Caco-2 (cell line): ENCODE data around the gene KDF1. TPM values are rescaled to one million over a fixed set of nuclear protein-coding genes. Genes with fewer than 3 reads are reported as not detected.

Experiments
- BruUV-seq: library from RNA; stranded (reverse); fragments of 400-500 nt; replicated peaks from 2 replicates; lab custom pipeline; 2021; lab: Mats Ljungman, UMichigan
- CTCF ChIA-PET: fragments of 300-600 bp; sonication (Branson Sonifier 250); formaldehyde crosslinking; loops from one replicate; lab custom pipeline; 2022; ENCODE audit warnings: antibody characterized with exemption; lab: Charles Lee
- POLR2A ChIA-PET: fragments of 300-600 bp; sonication (Branson Sonifier 250); formaldehyde crosslinking; loops from one replicate; lab custom pipeline; 2022; ENCODE audit warnings: antibody characterized with exemption; lab: Charles Lee
- DNase-seq, 2 experiments: peaks; one replicate each; pipeline versions ENCODE4 v3.0.0 to v3.0.0-alpha.2; 2020 to 2022
- H3K27me3 ChIP-seq: replicated peaks from 2 replicates; pipeline ENCODE4 v1.6.0; 2011; ENCODE audit warnings: low read length; ENCODE audit not compliant: control insufficient read depth, insufficient read depth
- H3K36me3 ChIP-seq: 2 replicates; pipeline ENCODE4 v1.5.1; 2011; ENCODE audit warnings: low read length; ENCODE audit not compliant: control insufficient read depth, insufficient read depth
- H3K4me1 ChIP-seq: fragments of 250-450 bp; sonication (Bioruptor Pico); 2 replicates; pipeline ENCODE4 v1.5.1; 2020; ENCODE audit warnings: mild to moderate bottlenecking
- H3K4me3 ChIP-seq: 2 replicates; pipeline ENCODE4 v1.5.1; 2011; ENCODE audit warnings: low read depth, mild to moderate bottlenecking, control low read depth, low read length
- H3K9me3 ChIP-seq: fragments of 250-450 bp; sonication (Bioruptor Pico); 2 replicates; pipeline ENCODE4 v1.5.1; 2020; ENCODE audit warnings: mild to moderate bottlenecking, moderate library complexity
- H3K27ac Mint-ChIP-seq: one replicate; pipeline ENCODE4 v1.8.0; 2022; ENCODE audit warnings: mixed read lengths; ENCODE audit not compliant: unreplicated experiment
- H3K27me3 Mint-ChIP-seq: one replicate; pipeline ENCODE4 v1.8.0; 2022; ENCODE audit warnings: mixed read lengths; ENCODE audit not compliant: insufficient read depth, unreplicated experiment
- H3K36me3 Mint-ChIP-seq: one replicate; pipeline ENCODE4 v1.8.0; 2022; ENCODE audit warnings: mild to moderate bottlenecking, mixed read lengths; ENCODE audit not compliant: insufficient read depth, unreplicated experiment
- H3K4me1 Mint-ChIP-seq: one replicate; pipeline ENCODE4 v1.8.0; 2022; ENCODE audit warnings: low read depth, mixed read lengths; ENCODE audit not compliant: unreplicated experiment
- H3K4me3 Mint-ChIP-seq: one replicate; pipeline ENCODE4 v1.8.0; 2022; ENCODE audit warnings: mild to moderate bottlenecking, moderate library complexity, mixed read lengths; ENCODE audit not compliant: unreplicated experiment
- H3K9me3 Mint-ChIP-seq: one replicate; pipeline ENCODE4 v1.8.0; 2022; ENCODE audit warnings: mixed read lengths; ENCODE audit not compliant: unreplicated experiment
- intact Hi-C: fragments of 100-400 bp; cut with micrococcal nuclease; formaldehyde crosslinking; loops from one replicate; pipeline ENCODE4 v1.10.0; 2022; ENCODE audit not compliant: unreplicated experiment
- total RNA-seq: library from RNA; stranded (reverse); gene quantifications from 2 replicates; pipeline ENCODE4 v1.2.3, GENCODE V29; 2022
- TF ChIP-seq, protein P1 (sequence below), 2 experiments: fragments of 200-600 bp in 1 of 2; IDR thresholded peaks; 1 replicate in 1 of 2; 2 replicates in 1 of 2; pipeline versions ENCODE4 v1.5.1 to v1.8.0; 2011 to 2022; ENCODE audit warnings: antibody characterized with exemption in 1 of 2, control low read depth in 1 of 2, inconsistent platforms in 1 of 2, low read depth in 1 of 2, low read length in 1 of 2, mild to moderate bottlenecking in 1 of 2, moderate library complexity in 1 of 2; ENCODE audit not compliant: insufficient read depth in 1 of 2, severe bottlenecking in 1 of 2, unreplicated experiment in 1 of 2

KDF1 gene
- total RNA-seq, 1 experiment from 2014 or later: 14.1 TPM

DNA sequence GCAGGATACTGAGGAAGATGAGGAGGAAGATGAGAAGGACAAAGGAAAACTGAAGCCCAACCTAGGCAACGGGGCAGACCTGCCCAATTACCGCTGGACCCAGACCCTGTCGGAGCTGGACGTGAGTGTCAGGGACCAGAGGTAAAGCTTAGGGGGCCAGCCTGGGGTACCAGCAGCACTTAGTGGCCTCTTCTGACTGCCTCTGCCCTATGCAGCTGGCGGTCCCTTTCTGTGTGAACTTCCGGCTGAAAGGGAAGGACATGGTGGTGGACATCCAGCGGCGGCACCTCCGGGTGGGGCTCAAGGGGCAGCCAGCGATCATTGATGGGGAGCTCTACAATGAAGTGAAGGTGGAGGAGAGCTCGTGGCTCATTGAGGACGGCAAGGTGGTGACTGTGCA lies 17.6 kb downstream of the KDF1 start:
- Histone ChIP-seq H3K4me3 (no peak overlapping the region), H3K27me3 (no peaks in the 10 kb centered on the region), H3K9me3 (no peaks in the 10 kb centered on the region), H3K36me3 (peaks cover 2% of the 10 kb centered on the region; the same call in 1 of the 2 replicates), H3K4me1 (0 out of 2 replicates have a peak, but pooled peaks cover 4% of the 10 kb centered on the region)
- DNase-seq: no peak
- Mint-ChIP-seq H3K27ac (no peak overlapping the region), H3K27me3 (no peaks in the 10 kb centered on the region), H3K4me1 (peaks cover 9% of the 10 kb centered on the region), H3K4me3 (no peak overlapping the region), H3K36me3 (peaks cover 60% of the 10 kb centered on the region), H3K9me3 (no peaks in the 10 kb centered on the region)
- intact Hi-C loops: no loop called here
- BruUV-seq: no TSS peak
- ChIA-PET CTCF (no interaction called here), POLR2A (no interaction called here)
- TF ChIP-seq, protein P1, sequence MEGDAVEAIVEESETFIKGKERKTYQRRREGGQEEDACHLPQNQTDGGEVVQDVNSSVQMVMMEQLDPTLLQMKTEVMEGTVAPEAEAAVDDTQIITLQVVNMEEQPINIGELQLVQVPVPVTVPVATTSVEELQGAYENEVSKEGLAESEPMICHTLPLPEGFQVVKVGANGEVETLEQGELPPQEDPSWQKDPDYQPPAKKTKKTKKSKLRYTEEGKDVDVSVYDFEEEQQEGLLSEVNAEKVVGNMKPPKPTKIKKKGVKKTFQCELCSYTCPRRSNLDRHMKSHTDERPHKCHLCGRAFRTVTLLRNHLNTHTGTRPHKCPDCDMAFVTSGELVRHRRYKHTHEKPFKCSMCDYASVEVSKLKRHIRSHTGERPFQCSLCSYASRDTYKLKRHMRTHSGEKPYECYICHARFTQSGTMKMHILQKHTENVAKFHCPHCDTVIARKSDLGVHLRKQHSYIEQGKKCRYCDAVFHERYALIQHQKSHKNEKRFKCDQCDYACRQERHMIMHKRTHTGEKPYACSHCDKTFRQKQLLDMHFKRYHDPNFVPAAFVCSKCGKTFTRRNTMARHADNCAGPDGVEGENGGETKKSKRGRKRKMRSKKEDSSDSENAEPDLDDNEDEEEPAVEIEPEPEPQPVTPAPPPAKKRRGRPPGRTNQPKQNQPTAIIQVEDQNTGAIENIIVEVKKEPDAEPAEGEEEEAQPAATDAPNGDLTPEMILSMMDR (IDR thresholded peaks at IDR 0.05; ENCODE audit: insufficient read depth in 1 of 2, low read depth in 1 of 2, low read length in 1 of 2, severe bottlenecking in 1 of 2, unreplicated experiment in 1 of 2): no peak

DNA sequence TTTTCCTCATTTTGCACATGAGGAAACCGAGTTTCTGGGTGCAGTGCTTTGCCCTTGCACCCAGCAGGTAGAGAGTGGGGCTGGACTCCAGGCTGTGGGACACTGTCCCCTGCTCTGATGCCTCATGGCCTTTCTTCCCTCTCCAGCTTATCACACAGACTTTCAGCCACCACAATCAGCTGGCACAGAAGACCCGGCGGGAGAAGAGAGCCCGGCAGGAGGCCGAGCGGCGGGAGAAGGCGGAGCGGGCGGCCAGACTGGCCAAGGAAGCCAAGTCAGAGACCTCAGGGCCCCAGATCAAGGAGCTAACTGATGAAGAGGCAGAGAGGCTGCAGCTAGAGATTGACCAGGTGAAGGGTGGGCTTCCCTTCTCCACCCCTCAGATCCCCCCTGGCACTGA lies 19.0 kb downstream of the KDF1 start:
- Histone ChIP-seq H3K36me3 (peaks cover 2% of the 10 kb centered on the region; the same call in 1 of the 2 replicates), H3K9me3 (no peaks in the 10 kb centered on the region), H3K4me3 (no peak overlapping the region), H3K27me3 (no peaks in the 10 kb centered on the region), H3K4me1 (0 out of 2 replicates have a peak, but pooled peaks cover 4% of the 10 kb centered on the region)
- BruUV-seq: no TSS peak
- Mint-ChIP-seq H3K36me3 (peaks cover 59% of the 10 kb centered on the region), H3K4me3 (no peak overlapping the region), H3K27ac (no peak overlapping the region), H3K9me3 (no peaks in the 10 kb centered on the region), H3K4me1 (peaks cover 9% of the 10 kb centered on the region), H3K27me3 (no peaks in the 10 kb centered on the region)
- ChIA-PET CTCF (interaction anchor here (0.7 kb wide), 1 partner anchor 27 kb away, joined by 3 read pairs; the partner anchor contains the start of gene NR0B2), POLR2A (interaction anchor here (0.6 kb wide), 1 partner anchor 89 kb away, joined by 6 read pairs; no protein-coding TSS in a partner anchor)
- TF ChIP-seq, protein P1 (IDR thresholded peaks at IDR 0.05; ENCODE audit: insufficient read depth in 1 of 2, low read depth in 1 of 2, low read length in 1 of 2, severe bottlenecking in 1 of 2, unreplicated experiment in 1 of 2): no peak
- no peak for DNase-seq
- intact Hi-C loops: no loop called here

DNA sequence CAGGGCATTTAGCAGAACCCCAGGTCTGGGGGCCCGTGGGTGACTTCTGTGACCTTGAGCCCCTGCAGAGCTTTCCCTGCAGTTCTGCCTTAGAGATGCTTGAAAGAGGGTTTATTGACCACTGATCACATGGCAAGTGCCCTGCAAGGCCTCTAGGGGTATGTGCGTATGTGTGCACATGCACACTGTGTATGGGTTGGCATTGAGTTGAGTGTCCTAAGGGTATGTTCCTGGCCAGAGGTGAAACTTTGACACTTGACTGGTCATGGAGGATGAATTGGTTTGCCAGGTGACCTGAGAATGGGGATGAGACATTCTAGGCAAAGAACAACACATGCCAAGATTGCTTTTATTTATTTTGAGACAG lies 21.6 kb downstream of the KDF1 start:
- H3K9me3 ChIP-seq: no peaks in the 10 kb centered on the region
- no peaks in the 10 kb centered on the region for H3K27me3 ChIP-seq
- no peaks in the 10 kb centered on the region for H3K4me1 Mint-ChIP-seq
- no peaks in the 10 kb centered on the region for H3K27me3 Mint-ChIP-seq
- H3K36me3 Mint-ChIP-seq: peaks cover 65% of the 10 kb centered on the region
- ChIA-PET POLR2A (no interaction called here), CTCF (no interaction called here)
- TF ChIP-seq, protein P1 (IDR thresholded peaks at IDR 0.05; ENCODE audit: insufficient read depth in 1 of 2, low read depth in 1 of 2, low read length in 1 of 2, severe bottlenecking in 1 of 2, unreplicated experiment in 1 of 2): no peak
- no peak for DNase-seq
- intact Hi-C loops: no loop called here
- no peaks in the 10 kb centered on the region for H3K4me1 ChIP-seq
- no peak overlapping the region for H3K4me3 Mint-ChIP-seq
- no peak overlapping the region for H3K4me3 ChIP-seq
- H3K27ac Mint-ChIP-seq: no peak overlapping the region
- BruUV-seq: no TSS peak
- H3K9me3 Mint-ChIP-seq: no peaks in the 10 kb centered on the region
- H3K36me3 ChIP-seq: peaks cover 2% of the 10 kb centered on the region; the same call in 1 of the 2 replicates
